Gastroesophageal sphincter (tissue), 3 donors: Measurements from ENCODE around the gene PDE12.

Experiments
- CTCF ChIP-seq, 4 experiments: fragments of 200-600 bp in 2 of 4; fragments of 450-650 bp in 2 of 4; sonication (generic) in 1 of 4; IDR thresholded peaks; one replicate each; pipeline ENCODE4 v1.5.1; 2017 to 2019; ENCODE audit warnings: antibody characterized with exemption in 4 of 4, mild to moderate bottlenecking in 2 of 4, moderate library complexity in 2 of 4
- EP300 ChIP-seq: sonication (generic); formaldehyde crosslinking; IDR thresholded peaks from one replicate; pipeline ENCODE4 v1.6.1; 2017; ENCODE audit warnings: antibody characterized with exemption, mild to moderate bottlenecking

- TF ChIP-seq EP300 (no peak), CTCF (IDR thresholded peaks at IDR 0.05) (no peak)
Observed at GRCh38 chr3:57577801-57578200, 21.7 kb downstream of the PDE12 start.
